OCI-LY7 (cell line): ENCODE data around the gene NFIX. TPM values are rescaled to one million over a fixed set of nuclear protein-coding genes. Genes with fewer than 3 reads are reported as not detected.

Experiments used
- BruUV-seq: library from RNA; stranded (reverse); fragments of 400-500 nt; replicated peaks from 2 replicates; lab custom pipeline; 2021; lab: Mats Ljungman, UMichigan
- CTCF ChIA-PET: fragments of 300-600 bp; sonication (Branson Sonifier 250); formaldehyde crosslinking; loops from one replicate; lab custom pipeline; 2022; ENCODE audit warnings: antibody characterized with exemption; ENCODE audit not compliant: unreplicated experiment; lab: Charles Lee
- POLR2A ChIA-PET: fragments of 300-600 bp; sonication (Branson Sonifier 250); formaldehyde crosslinking; loops from one replicate; lab custom pipeline; 2022; ENCODE audit warnings: antibody characterized with exemption; lab: Charles Lee
- DNase-seq: peaks from one replicate; pipeline ENCODE4 v3.0.0-alpha.2; 2015; ENCODE audit warnings: low spot score
- H2AFZ ChIP-seq: fragments of 200-600 bp; sonication (generic), shearing (Covaris generic); 2 replicates; pipeline ENCODE4 v1.6.1; 2014; ENCODE audit warnings: mild to moderate bottlenecking, antibody characterized with exemption, low read length, moderate library complexity
- H3K27ac ChIP-seq: fragments of 200-600 bp; sonication (generic); 2 replicates; pipeline ENCODE4 v1.5.1; 2014; ENCODE audit warnings: mixed run types, low read depth, mild to moderate bottlenecking, moderate library complexity, low read length, inconsistent platforms; ENCODE audit not compliant: poor library complexity, severe bottlenecking
- H3K36me3 ChIP-seq: fragments of 200-600 bp; sonication (generic); 2 replicates; pipeline ENCODE4 v1.6.1; 2014; ENCODE audit warnings: mild to moderate bottlenecking, antibody characterized with exemption, low read length, moderate library complexity, mixed read lengths; ENCODE audit not compliant: insufficient read depth
- H3K4me1 ChIP-seq: fragments of 200-600 bp; sonication (generic); 2 replicates; pipeline ENCODE4 v1.5.1; 2014; ENCODE audit warnings: mild to moderate bottlenecking, low read length; ENCODE audit not compliant: insufficient read depth, poor library complexity, severe bottlenecking
- H3K4me2 ChIP-seq: fragments of 200-600 bp; sonication (generic); 2 replicates; pipeline ENCODE4 v1.6.1; 2014; ENCODE audit warnings: mild to moderate bottlenecking, low read length
- H3K4me3 ChIP-seq: fragments of 200-600 bp; sonication (generic); 2 replicates; pipeline ENCODE4 v1.5.1; 2014; ENCODE audit warnings: mild to moderate bottlenecking, low read depth, low read length; ENCODE audit not compliant: poor library complexity, severe bottlenecking
- H3K79me2 ChIP-seq: fragments of 200-600 bp; sonication (generic); 2 replicates; pipeline ENCODE4 v1.6.1; 2016; ENCODE audit warnings: low read depth, mild to moderate bottlenecking, low read length, moderate library complexity, mixed read lengths; ENCODE audit not compliant: insufficient read depth
- H3K9me2 ChIP-seq: fragments of 200-600 bp; sonication (generic); 2 replicates; pipeline ENCODE4 v1.6.1; 2016; ENCODE audit warnings: mild to moderate bottlenecking, low read length, mixed read lengths; ENCODE audit not compliant: insufficient read depth
- H3K9me3 ChIP-seq: fragments of 200-600 bp; sonication (generic); 2 replicates; pipeline ENCODE4 v1.6.1; 2014; ENCODE audit warnings: mild to moderate bottlenecking, mixed run types, low read length, mixed read lengths
- H4K20me1 ChIP-seq: fragments of 200-600 bp; sonication (generic); 2 replicates; pipeline ENCODE4 v1.6.1; 2014; ENCODE audit warnings: mild to moderate bottlenecking, antibody characterized with exemption, low read length, moderate library complexity, mixed read lengths; ENCODE audit not compliant: insufficient read depth
- EZH2phosphoT487 ChIP-seq: fragments of 200-600 bp; sonication (generic); IDR thresholded peaks from 2 replicates; pipeline ENCODE4 v1.6.1; 2018; ENCODE audit warnings: low read depth, borderline replicate concordance, mild to moderate bottlenecking, mixed run types, antibody characterized with exemption, low read length, moderate library complexity, mixed read lengths
- intact Hi-C: fragments of 100-400 bp; cut with micrococcal nuclease; formaldehyde crosslinking; loops from one replicate; pipeline ENCODE4 v1.10.0; 2022; ENCODE audit not compliant: unreplicated experiment
- total RNA-seq, 2 experiments: library from RNA; depleted of rRNA in 1 of 2; stranded (reverse); fragments of >200 nt in 1 of 2; shearing (Covaris generic) in 1 of 2; gene quantifications; 2 replicates each; pipeline ENCODE4 v1.2.3, GENCODE V29; 2014 to 2022
- TF ChIP-seq, protein P1 (sequence below): fragments of 200-600 bp; sonication (generic); conservative IDR thresholded peaks from 2 replicates; pipeline ENCODE4 v1.5.1; 2014; ENCODE audit warnings: mild to moderate bottlenecking, antibody characterized with exemption, low read length, moderate library complexity, mixed read lengths

The NFIX gene
- total RNA-seq, 2 experiments from 2014 or later, result 0.16 to 0.72 TPM

DNA sequence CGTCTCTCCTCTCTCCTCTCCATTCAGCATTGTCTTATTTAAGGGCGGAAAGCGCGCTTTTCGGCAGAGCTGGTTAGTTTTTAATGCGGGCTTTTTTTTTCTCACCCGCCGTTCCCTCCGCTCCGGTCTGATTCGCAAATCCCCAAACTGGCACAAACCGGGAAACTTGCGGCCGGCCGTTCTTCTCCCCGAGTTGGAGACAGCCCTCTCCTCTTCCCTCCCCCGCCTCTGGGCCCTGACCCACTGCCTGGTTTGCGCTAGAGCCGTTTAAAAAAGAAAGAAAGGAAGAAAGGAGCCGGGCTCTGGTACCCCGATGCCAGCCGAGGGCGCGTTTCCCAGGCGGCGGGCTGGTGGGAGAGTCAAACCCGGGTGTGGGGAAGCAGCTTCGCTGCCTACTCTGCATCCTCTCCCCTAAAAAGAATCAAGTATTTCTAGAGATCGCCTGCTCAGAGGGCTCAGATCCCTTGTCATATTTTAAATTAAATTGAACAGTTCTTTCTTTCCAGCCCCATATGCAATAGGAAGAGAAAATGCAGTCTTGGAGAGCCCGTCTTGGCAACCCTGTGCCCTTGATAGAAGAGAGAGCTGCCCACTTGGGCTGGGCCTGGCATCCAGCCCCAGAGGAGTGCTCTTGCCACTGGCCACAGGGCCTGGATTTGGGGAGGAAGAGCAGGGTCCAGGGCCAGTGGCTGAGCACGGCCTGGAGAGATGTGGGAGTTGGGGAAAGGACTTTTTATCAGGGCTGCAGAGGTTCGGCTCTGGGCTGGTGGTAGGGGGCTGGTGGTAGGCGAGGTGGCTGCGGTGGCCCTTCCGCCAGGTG, 19.0 kb downstream of the NFIX start:
- H4K20me1 ChIP-seq, result no peaks in the 10 kb centered on the region; the same call in 1 of the 2 replicates
- BruUV-seq, result no TSS peak
- H3K9me2 ChIP-seq, result no peaks in the 10 kb centered on the region
- no peaks in the 10 kb centered on the region for H3K9me3 ChIP-seq
- no peak overlapping the region for H3K27ac ChIP-seq
- CTCF ChIA-PET, result no interaction called here
- intact Hi-C loops, result no loop called here
- POLR2A ChIA-PET, result no interaction called here
- H3K36me3 ChIP-seq, result no peaks in the 10 kb centered on the region
- no peak for DNase-seq
- no peaks in the 10 kb centered on the region for H3K79me2 ChIP-seq
- no peak overlapping the region for H2AFZ ChIP-seq
- no peak overlapping the region for H3K4me2 ChIP-seq
- H3K4me3 ChIP-seq, result no peak overlapping the region
- TF ChIP-seq, protein P1, sequence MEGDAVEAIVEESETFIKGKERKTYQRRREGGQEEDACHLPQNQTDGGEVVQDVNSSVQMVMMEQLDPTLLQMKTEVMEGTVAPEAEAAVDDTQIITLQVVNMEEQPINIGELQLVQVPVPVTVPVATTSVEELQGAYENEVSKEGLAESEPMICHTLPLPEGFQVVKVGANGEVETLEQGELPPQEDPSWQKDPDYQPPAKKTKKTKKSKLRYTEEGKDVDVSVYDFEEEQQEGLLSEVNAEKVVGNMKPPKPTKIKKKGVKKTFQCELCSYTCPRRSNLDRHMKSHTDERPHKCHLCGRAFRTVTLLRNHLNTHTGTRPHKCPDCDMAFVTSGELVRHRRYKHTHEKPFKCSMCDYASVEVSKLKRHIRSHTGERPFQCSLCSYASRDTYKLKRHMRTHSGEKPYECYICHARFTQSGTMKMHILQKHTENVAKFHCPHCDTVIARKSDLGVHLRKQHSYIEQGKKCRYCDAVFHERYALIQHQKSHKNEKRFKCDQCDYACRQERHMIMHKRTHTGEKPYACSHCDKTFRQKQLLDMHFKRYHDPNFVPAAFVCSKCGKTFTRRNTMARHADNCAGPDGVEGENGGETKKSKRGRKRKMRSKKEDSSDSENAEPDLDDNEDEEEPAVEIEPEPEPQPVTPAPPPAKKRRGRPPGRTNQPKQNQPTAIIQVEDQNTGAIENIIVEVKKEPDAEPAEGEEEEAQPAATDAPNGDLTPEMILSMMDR, result no peak
- no peak for TF ChIP-seq EZH2phosphoT487
- no peaks in the 10 kb centered on the region for H3K4me1 ChIP-seq

DNA sequence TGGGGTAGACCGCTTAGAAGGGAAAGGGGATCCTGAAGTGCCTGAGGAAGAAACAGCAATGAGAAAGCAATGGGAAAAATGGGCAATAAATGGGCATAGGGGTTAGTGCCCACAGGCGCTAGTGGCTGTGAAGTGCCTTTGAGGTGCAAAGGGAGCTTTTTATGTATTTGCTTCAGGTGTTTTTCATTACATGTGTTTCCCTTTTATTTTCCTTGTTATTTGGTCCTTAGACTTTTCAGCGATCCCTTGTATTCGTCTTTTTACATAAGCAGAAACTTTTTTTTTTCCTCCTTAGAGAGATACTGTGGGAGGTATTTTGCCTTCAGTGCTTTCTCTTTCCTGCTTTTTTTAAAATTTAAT, 19.6 kb downstream of the NFIX start:
- Histone ChIP-seq H4K20me1 (no peaks in the 10 kb centered on the region; the same call in 1 of the 2 replicates), H3K79me2 (no peaks in the 10 kb centered on the region), H3K4me3 (no peak overlapping the region), H3K9me2 (no peaks in the 10 kb centered on the region), H2AFZ (no peak overlapping the region), H3K9me3 (no peaks in the 10 kb centered on the region), H3K4me2 (no peak overlapping the region), H3K27ac (no peak overlapping the region), H3K36me3 (no peaks in the 10 kb centered on the region), H3K4me1 (no peaks in the 10 kb centered on the region)
- no TSS peak for BruUV-seq
- DNase-seq, result no peak
- TF ChIP-seq, protein P1, result no peak
- no peak for TF ChIP-seq EZH2phosphoT487
- POLR2A ChIA-PET, result no interaction called here
- CTCF ChIA-PET, result no interaction called here
- intact Hi-C loops, result no loop called here
